Measurements from ENCODE around the gene KIF2C. TPM values are rescaled to one million over a fixed set of nuclear protein-coding genes. Genes with fewer than 3 reads are reported as not detected.

KIF2C gene
- total RNA-seq, 1 experiment from 2014 or later: 92.6 TPM

- H3K4me1 ChIP-seq (ENCODE audit: control insufficient read depth in 1 of 2, insufficient read depth in 2 of 2, low read length in 2 of 2): peaks cover 9 to 18% of the 10 kb centered on the region in 2 experiments
- no peak overlapping the region for H3K4me3 ChIP-seq (replicated peaks in 1 of 2; ENCODE audit: low read depth in 1 of 2, low read length in 2 of 2)
- no peaks in the 10 kb centered on the region for H4K20me1 ChIP-seq (ENCODE audit: insufficient read depth)
- DNase-seq (ENCODE audit: low read depth, low spot score) (no peak), ATAC-seq (no peak)
- POLR2A ChIA-PET: interaction anchor here (1.0 to 1.8 kb wide), 2 partner anchors 21 to 30 kb away, joined by 3 to 5 read pairs; no protein-coding TSS in a partner anchor
- H3K4me2 ChIP-seq (ENCODE audit: low read length): no peak overlapping the region
- BruUV-seq (replicated peaks): no TSS peak
- no peak overlapping the region for H3K27ac ChIP-seq (ENCODE audit: low read depth, low read length)
- H3K9ac ChIP-seq (ENCODE audit: low read length): no peak overlapping the region
- H3K9me3 ChIP-seq (ENCODE audit: control insufficient read depth in 1 of 2, insufficient read depth in 1 of 2, low read depth in 1 of 2, low read length in 2 of 2): no peaks in the 10 kb centered on the region
- H3K79me2 ChIP-seq (ENCODE audit: insufficient read depth, low read length): no peaks in the 10 kb centered on the region
- RAD21 ChIA-PET (ENCODE audit: low non-redundant PET in 1 of 2, low total read pairs in 2 of 2, uncharacterized antibody in 2 of 2, unreplicated experiment in 2 of 2): no interaction called here
- no peaks in the 10 kb centered on the region for H3K36me3 ChIP-seq (ENCODE audit: control insufficient read depth in 1 of 2, insufficient read depth in 2 of 2, low read length in 2 of 2)
- CTCF ChIA-PET: interaction anchor here (0.6 kb wide), 1 partner anchor 56 kb away, joined by 3 read pairs; no protein-coding TSS in a partner anchor
- H3K27me3 ChIP-seq (ENCODE audit: insufficient read depth, low read length): no peaks in the 10 kb centered on the region
- intact Hi-C loops (cut with micrococcal nuclease): no loop called here
- H3K9me2 ChIP-seq (ENCODE audit: insufficient read depth): no peaks in the 10 kb centered on the region
- no peak overlapping the region for H2AFZ ChIP-seq (ENCODE audit: low read depth, low read length, poor library complexity, severe bottlenecking)
- TF ChIP-seq ELF1 (IDR thresholded peaks at IDR 0.05; ENCODE audit: borderline replicate concordance, low read depth) (no peak), REST (IDR thresholded peaks at IDR 0.05; ENCODE audit: low read depth) (no peak)
Observed at GRCh38 chr1:44700573-44700972, 39.1 kb upstream of the KIF2C start.

GRCh38 chr1:44701141-44701573 lies 38.5 kb upstream of the KIF2C start:
- Histone ChIP-seq H3K27me3 (ENCODE audit: insufficient read depth, low read length) (no peaks in the 10 kb centered on the region), H3K9ac (ENCODE audit: low read length) (no peak overlapping the region), H3K36me3 (ENCODE audit: control insufficient read depth in 1 of 2, insufficient read depth in 2 of 2, low read length in 2 of 2) (no peaks in the 10 kb centered on the region), H3K4me1 (ENCODE audit: control insufficient read depth in 1 of 2, insufficient read depth in 2 of 2, low read length in 2 of 2) (peaks cover 9 to 18% of the 10 kb centered on the region in 2 experiments), H3K9me3 (ENCODE audit: control insufficient read depth in 1 of 2, insufficient read depth in 1 of 2, low read depth in 1 of 2, low read length in 2 of 2) (no peaks in the 10 kb centered on the region), H3K9me2 (ENCODE audit: insufficient read depth) (no peaks in the 10 kb centered on the region), H2AFZ (ENCODE audit: low read depth, low read length, poor library complexity, severe bottlenecking) (no peak overlapping the region), H3K4me3 (replicated peaks in 1 of 2; ENCODE audit: low read depth in 1 of 2, low read length in 2 of 2) (no peak overlapping the region), H3K4me2 (ENCODE audit: low read length) (no peak overlapping the region), H3K79me2 (ENCODE audit: insufficient read depth, low read length) (no peaks in the 10 kb centered on the region), H3K27ac (ENCODE audit: low read depth, low read length) (no peak overlapping the region), H4K20me1 (ENCODE audit: insufficient read depth) (no peaks in the 10 kb centered on the region)
- ChIA-PET POLR2A (interaction anchor here (1.0 to 1.8 kb wide), 3 partner anchors 20 to 29 kb away, joined by 3 to 5 read pairs (median 4); no protein-coding TSS in a partner anchor), RAD21 (ENCODE audit: low non-redundant PET in 1 of 2, low total read pairs in 2 of 2, uncharacterized antibody in 2 of 2, unreplicated experiment in 2 of 2) (no interaction called here), CTCF (interaction anchor here (0.6 kb wide), 1 partner anchor 55 kb away, joined by 3 read pairs; no protein-coding TSS in a partner anchor)
- DNase-seq (ENCODE audit: low read depth, low spot score) (no peak), ATAC-seq (no peak)
- BruUV-seq (replicated peaks): no TSS peak
- intact Hi-C loops (cut with micrococcal nuclease): no loop called here
- TF ChIP-seq FOSL1 (IDR thresholded peaks at IDR 0.05; ENCODE audit: low read depth) (no peak), ELF1 (IDR thresholded peaks at IDR 0.05; ENCODE audit: borderline replicate concordance, low read depth) (no peak), ZNF274 (IDR thresholded peaks at IDR 0.05; ENCODE audit: low read depth, low read length) (no peak), EZH2 (IDR thresholded peaks at IDR 0.05) (no peak), JUND (IDR thresholded peaks at IDR 0.05) (no peak), SP1 (IDR thresholded peaks at IDR 0.05; ENCODE audit: low read depth) (no peak), REST (IDR thresholded peaks at IDR 0.05; ENCODE audit: low read depth) (no peak), SRF (IDR thresholded peaks at IDR 0.05; ENCODE audit: low read depth) (no peak), ZBTB33 (IDR thresholded peaks at IDR 0.05; ENCODE audit: extremely low read depth, insufficient replicate concordance, low read length) (no peak)
